ENCODE measurements around the gene DNM1.

GRCh38 chr9:128225770-128226411 is 22.7 kb downstream of the DNM1 start:
- TF ChIP-seq CTCF (conservative IDR thresholded peaks at IDR 0.05; ENCODE audit: low read length), result no peak
- TF ChIP-seq EZH2phosphoT487 (IDR thresholded peaks at IDR 0.05; ENCODE audit: borderline replicate concordance, low read depth, low read length), result no peak
